Eye (tissue), 1 donor: ENCODE data around the gene FGF16.
"Not testable (repeated sequence)": the region's sequence is repeated elsewhere in the genome, so short reads cannot be mapped to it uniquely, and the experiment has no call there.

Experiments used
- DNase-seq: peaks from one replicate; pipeline ENCODE4 v3.0.0-alpha.2; 2015

The FGF16 gene

DNA sequence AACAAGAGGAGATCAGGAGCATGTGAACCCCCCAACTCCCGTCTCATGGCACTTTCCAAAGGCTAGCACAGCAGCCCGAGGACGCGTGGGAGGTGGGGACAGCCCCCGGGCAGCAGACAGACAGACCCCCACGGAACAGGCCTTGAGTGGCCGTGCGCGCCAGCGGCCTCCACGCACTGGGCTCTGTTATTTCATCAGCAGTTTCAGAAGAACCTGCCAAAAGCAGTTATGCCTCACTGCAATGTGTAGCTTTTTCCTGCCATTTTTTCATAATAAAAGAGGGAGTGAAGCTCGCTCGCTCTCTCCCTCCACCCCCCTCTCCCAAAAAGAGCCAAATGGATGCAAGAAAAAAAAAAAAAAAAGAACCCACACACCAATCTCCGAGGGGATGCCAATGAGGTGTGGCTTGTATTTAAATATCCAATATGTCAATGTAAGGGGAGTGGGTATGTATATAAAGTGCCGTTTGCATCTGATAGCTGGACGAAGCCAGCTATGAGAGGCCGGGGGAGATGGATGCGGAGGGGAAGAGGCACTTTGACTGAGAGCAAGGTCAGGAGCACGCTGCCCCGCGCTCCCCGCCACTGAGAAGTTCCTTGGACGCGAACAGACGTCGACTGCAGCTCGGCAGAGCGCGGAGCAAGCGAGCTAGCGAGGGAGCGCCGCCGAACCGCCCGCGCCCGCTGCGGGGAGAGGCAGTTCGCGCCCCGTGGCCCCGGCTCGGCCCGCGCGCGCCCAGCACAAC lies at the start of gene FGF16:
TSS of gene FGF16 (plus strand) at position 482 of the 745 bp plus-strand sequence. CDS start 286 bp downstream, outside the sequence.
- peak; percentile 55 for DNase-seq

DNA sequence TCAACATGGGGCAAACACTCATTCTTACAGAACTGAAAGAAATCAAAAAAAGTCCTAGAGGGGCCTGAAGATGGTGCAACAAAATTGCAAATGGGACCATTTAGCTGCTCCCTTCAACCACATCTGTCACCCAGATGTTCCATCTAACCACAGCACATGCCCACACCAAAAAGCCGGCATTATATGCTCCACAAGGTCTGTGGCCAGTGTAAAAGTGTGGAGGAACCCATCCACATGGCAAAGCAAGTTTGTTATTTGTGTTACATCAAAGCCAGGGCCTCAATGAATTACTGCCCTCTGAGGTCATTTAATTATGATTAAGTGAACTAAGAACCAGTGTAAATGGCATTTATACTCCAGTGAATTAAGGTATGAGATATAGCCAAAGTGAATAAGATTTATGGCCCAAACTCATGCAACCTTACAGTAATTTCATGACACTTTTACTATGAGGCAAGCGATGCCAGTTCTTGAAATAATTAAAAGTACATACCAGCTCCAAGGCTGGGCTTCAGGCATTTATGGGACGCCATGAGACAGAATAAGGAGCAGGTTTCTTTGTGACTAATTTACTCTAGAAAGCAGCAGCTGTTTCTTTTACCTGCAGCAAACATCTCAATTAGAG lies 48.7 kb upstream of the FGF16 start:
- DNase-seq = no peak

DNA sequence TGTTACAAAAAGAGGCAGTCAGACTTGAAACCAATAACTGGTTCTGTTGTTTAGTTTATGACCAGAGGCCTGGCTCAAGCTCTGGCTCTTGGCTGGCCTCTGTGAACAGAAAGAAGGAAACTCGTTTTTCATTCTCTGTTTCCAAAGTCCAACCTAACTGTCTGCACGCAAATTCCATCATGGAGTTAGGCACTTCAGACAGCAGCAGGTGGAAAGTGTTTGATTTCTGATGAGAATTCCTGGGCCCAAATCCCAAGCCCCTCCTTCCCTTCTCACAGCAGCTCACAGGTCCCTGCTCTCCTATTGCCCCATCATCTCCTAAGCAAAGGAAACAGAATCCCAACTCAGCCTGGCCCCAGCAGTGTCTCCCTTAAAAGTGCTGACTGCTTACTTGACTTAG lies 42.8 kb upstream of the FGF16 start:
- DNase-seq = no peak

DNA sequence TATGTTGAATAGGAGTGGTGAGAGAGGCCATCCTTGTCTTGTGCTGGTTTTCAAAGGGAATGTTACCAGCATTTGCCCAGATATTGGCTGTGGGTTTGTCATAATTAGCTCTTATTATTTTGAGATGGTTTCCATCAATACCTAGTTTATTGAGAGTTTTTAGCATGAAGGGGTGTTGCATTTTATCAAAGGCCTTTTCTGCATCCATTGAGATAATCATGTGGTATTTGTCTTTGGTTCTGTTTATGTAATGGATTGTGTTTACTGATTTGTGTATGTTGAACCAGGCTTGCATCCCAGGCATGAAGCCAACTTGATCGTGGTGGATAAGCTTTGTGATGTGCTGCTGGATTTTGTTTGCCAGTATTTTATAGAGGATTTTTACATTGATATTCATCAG lies 39.4 kb upstream of the FGF16 start:
- DNase-seq = not testable (repeated sequence)

DNA sequence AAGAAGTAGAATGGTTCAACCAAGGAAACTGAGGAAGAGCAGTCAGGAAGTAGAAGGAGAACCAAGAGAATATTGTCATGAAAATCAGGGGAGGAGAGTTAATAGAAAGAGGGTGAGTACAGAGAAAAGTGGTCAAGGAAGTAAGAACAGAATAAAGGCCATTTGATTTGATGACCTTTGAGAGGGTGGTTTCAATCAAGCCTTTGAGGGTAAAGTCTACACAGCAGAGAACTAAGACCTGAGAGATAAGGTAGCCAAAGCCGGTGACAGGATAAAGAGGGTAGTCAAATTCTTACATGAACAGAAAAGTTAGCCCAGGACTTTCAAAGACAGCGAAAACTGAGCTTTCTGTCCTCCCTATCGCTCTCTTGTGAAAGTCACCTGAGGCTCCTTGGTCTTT lies 34.6 kb upstream of the FGF16 start:
- no peak for DNase-seq

DNA sequence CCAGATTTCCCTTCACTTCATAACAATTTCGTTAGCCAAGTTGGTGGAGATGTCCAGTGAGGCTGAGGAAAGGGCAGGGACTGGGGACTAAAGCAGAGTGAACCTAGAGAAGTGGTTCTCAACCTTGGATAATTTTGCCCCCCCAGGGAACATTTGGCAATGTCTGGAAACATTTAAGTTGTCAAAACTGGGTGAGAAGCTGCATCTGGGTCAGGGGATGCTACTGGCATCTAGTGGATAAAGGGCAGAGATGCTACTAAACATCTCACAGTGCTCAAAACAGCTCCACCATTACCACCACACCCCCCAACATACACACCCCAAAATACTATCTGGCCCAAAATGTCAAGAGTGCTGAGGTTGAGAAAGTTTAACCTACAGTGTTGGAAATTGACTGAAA lies 32.0 kb upstream of the FGF16 start:
- DNase-seq = no peak

DNA sequence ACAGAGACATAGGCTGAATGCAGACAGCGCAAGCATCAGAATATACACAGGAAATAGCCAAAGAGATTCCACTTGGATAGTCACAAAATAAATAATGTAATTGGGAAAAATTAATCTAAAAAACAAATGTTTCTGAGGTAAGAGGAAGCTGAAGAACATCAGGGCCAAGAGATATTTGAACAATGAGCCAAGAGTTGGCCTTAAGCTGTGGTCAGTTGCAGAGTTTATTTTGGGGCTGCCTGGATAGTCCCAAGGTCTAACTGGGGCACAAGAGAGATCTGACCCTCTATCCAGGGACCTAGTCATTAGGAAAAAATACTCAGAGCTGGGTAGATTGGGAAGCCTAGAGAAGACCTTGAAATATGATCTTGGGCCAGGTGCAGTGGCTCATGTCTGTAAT lies 31.3 kb upstream of the FGF16 start:
- no peak for DNase-seq

DNA sequence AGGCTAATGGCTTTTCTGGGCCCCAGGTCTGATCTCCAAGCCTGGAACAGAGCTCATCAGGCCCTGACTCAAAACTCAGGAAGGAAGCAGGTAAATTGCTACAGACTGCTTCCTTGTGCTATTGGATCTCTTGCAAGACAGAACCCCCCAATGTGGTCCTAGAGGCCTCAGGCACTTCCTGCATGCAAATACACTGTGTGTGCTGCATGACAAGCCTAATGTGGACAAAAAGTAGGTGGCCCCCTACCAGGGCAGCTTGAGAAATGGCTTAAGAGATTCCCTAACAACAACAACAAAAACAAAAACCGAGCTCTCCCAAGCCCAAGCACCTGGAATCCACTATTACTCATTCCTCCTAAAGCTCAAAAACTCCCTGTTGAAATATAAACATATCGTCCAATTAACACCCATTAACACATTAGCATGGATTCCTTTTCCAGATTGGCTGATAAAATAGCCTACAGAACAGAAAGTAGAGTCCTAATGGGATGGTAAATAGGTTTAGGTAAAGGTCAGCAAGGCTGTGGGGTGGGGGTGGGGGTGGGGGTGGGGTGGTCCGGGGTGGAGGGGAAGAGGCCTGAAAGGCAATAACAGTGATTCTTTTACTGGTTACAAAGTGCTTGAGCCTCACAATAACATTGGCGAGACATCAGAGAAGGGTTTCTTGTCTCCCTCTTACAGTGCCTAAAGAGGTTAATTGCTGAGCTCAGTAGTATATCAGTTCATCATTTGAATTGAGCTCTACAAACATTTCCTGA lies 24.1 kb upstream of the FGF16 start:
- DNase-seq = no peak

DNA sequence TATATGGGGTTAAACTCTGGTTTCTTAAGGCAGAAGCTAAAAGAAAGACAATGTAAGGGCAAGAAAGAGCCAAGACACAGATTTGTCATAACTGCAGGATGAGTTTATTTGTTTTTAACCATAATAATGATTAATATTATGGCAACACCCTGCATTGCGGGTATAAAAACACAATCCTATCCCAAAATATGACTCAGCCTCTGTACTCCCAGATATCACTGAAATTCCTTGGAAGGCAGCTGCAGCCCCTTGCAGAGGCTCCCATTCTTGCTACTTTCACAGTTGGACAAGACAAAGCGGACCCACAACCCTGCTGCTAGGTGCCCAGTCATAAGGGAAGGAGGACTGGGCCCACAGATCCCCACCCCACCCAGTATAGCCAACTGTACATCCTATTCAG lies 20.4 kb upstream of the FGF16 start:
- DNase-seq = no peak

DNA sequence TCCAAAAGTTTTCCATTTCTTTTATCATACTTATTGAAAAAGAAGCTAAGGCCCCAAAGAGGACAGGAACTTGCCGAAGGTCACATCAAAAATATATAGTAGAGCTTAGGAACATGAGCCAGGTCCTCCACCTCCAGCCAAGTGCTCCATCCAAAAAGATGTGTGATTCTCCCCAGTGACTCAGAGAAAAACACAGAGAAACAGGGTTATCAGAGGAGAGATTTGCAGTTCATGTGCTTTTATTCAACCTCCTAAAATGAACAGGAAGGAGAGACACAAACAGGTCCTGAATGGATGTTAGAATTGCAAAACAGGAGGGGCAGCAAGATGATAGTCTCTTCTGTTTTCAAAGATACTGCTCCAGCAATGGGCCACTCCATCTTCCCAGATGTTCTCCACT lies 19.6 kb upstream of the FGF16 start:
- no peak for DNase-seq

DNA sequence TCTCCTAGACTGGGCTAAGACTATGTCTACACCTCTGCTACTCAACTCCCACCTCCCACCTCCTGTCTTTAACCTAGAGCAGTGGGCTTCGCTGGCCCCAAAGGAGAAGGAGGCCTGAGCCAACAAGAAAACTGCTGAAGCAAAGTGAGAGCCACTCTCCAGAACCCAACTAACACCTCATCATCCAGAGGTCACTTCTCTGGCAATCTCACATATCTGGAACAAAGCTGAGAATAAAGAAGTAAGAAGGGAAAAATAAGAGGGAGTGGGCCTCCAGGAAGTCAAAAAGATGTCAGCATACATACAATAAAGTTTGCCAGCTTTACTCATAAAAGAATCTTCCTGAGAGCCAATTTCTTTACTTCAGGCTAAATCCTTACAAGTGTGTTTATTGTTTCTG lies 18.6 kb upstream of the FGF16 start:
- no peak for DNase-seq

DNA sequence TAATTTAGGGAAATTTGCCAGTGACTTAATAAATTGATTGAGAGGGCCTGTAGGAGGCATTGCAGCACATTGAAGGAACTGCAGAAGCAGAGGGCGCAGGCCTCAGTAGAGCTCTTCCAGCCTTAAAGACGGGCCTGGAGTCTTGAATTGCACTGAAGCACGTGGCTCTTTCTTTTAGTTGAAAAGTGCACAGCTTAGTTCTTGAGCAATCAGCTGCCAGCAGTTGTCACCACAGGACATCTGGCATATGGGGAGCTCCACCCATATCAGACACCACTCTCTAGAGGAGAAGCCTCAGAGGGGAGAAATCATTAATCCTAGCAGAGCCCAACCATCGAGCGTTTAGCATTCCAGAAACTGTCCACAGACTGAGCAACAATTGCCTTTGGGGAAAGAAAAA lies 16.0 kb upstream of the FGF16 start:
- no peak for DNase-seq

DNA sequence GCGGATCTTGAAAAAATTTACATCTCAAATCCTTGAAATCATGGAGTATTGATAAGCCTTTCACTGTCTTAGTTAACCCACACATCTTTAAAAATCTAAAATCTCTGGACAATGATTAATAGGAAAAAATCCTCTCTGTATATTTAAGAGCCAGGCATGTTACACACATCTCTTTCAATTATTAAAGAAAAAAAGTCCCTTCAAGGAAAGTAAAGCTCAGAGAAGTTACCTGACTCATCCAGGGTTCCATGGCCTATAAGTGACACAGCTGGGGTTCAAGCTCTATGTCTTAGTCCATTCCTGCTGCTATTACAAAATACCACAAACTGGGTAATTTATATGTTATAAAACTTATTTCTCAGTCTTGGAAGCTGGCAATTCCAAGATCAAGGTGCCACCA lies 14.2 kb upstream of the FGF16 start:
- DNase-seq = no peak

DNA sequence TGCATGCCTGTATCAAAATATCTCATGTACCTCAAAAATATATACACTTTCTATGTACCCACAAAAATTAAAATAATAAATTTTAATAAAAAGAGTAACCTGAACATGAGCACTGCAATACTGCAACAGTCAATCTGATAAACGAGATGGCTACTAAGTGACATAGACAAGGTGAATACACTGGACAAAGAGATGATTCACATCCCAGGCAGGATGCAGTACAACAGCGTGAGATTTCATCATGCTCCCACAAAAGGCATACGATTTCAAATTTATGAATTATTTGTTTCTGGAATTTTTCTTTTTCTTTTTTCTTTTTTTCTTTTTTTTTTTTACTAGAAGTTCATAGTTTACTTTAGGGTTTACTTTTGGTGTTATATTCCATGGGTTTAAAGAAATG lies 12.2 kb upstream of the FGF16 start:
- DNase-seq = no peak

DNA sequence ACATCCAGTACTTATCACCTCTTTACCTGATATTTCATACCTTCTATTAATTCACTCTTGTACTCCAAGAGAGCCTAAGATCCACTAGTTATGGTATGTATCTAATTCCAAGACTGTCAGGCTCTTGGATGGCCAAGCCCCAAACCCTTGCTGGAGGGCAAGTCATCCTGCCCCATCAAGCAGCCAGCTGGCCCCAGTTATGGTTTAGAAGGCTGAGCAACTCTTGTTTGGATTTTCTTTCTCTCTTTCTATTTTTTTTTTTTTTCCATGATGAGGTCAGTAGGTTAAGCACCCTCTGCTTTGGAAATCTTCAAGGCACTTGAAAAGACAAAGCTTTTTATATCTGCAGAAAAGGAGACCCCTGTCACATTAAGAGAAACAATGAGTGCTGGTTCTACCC lies 10.9 kb upstream of the FGF16 start:
- no peak for DNase-seq

DNA sequence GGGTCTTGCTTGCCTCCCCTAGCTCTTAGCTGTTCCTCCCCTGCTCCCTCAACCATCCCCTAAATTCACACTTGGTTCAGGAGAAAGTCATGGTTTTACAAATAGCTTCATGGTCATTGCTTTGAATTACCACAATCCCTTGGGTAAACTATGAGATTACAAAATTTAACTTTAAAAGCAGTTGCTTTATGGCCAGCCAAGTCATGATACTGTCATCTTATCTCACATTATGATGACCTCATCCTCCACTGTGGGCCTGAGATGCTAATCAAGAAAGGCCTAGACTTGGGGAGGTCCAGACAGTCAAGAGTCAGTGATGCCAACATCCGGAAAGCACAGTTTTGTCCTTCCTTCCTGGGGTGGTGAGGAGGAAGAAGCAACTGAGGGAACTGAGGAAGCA lies 10.5 kb upstream of the FGF16 start:
- no peak for DNase-seq

DNA sequence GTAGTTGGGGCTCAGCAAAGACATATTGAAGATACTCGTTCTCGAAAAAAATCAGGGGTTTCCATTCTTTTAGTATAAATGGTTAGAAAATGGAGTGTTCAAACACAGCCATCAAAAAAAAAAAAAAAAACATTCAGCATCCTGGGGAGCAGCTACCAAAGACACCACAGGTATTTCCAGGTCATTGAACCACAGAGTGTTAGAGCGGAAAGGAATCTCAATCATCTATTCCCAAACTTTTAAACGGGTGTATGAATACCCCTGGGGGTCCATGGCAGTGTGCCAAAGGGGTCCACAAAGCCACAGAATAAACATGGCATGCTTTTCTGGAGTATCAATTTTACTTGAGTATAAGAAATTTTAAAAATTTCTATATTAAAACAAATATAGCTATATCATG lies 6.9 kb upstream of the FGF16 start:
- no peak for DNase-seq

DNA sequence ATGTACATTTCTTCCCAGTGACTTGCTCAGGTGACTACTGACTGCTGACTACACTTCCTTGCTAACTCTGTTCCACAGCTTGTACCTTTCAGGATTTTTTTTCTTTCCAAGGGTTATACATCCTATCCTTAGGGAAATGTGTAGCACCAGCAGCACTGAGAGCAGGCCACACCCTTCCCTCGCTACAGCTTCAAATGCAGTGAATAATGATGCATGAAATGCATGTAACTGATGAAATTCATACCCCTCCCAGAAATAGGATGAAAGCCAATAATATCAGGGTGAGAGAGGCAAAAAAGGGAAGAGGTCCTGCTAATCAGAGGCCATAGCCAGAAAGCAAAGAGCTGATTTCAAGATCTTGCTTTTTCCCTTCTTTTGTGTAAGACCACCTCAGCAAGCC lies 6.2 kb upstream of the FGF16 start:
- no peak for DNase-seq

DNA sequence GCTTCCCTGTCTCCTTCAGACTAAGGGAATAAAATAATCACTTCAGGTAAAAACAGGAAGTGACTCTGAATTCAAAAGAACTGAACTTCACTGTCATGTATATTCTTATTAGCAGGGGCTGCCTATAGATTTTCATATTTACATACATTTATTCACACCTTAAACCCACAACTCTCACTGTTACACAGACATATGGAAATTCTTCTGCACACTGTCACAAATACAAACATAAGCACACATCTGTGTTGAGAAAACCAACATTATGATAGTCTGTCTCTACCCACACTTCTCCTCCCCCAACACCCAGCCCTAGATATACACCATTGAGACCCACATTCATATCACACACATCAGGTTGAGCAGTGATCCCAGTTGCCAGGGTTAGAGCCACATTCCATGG lies 5.7 kb upstream of the FGF16 start:
- DNase-seq = no peak

DNA sequence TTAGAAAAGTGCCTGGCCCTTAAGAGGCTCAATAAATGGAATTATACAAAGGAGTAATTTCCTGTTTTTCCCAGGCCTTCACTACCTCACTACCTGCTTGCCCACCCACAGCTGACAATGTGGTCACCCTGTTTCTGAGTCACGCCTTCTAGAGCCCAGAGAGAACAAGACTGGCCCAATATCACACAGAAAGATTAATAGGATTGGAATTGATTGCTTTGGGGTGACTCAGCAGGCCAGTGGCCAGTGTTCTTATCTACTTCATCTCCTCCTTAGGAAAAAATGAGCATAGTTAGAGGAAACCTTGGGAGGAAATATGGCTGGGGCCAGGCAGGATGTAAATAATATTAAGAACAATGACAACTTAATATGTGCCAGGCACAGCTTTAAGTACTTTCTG lies 4.5 kb upstream of the FGF16 start:
- DNase-seq = no peak

DNA sequence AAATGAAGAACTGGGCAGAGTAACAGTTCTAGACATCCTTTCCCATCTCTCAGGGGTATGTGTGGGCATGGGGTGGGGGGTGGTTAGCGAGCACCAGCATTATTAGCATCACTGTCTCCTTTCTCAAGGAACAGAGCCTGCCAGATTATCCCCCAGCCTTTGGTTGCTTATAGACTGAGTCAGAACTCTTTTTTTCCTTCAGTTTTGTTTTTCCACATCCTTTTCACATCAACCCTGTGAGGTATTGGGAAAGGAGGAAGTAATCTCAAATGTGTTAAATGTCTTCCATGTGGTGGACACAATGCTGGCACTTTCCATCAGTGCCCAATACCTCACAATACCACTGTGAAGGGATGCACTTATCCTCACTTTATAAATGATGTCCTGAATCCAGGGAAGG lies 3.1 kb upstream of the FGF16 start:
- DNase-seq = no peak

DNA sequence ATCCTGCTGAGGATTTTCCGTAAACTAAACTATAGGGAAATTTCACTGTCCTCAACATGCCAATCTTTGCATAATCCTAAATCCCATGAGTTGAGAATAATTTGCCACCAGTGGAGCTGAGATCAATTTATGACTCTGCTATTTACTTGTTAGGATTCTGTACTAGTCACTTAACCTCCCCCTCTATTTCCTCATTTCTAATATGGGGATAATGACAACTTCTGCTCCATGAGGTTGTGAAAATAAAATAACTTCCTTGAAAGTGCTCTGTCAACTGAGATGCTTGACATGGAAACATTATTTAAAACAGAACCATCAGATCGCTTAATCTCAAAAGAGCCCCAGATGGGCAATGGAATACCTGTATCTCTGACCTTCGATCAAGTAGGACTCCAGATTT lies 2.6 kb upstream of the FGF16 start:
- no peak for DNase-seq

DNA sequence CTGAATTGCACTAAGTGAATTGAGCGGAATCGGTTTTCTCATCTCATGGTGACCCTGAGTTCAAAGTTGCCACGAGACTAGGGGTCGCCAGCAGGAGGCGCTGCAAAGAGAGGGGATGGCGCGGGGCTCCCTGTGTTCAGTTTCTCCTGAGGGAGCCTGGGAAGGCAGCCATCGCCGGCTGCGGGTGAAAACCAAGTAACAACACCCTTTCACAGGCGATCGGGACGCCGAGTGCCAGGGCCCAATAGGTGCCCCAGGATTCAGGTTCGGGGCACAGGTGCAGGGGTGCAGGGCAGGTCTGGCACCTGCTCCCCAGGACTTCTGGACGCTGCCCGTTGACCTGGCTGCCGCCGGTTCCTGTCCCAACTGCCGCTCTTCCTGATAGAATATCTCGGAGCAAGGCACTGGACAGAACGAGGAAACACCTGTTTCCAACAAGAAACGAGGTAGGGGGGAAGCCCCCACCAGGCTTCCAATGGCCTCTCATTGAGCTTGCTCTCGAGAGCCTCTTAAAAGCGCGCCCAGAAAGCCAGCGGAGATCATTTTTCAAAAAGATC lies 1.1 kb upstream of the FGF16 start:
- peak; percentile 33 for DNase-seq
